Smooth muscle cell (in vitro differentiated cells): ENCODE measurements around the gene DEF6. TPM values are rescaled to one million over a fixed set of nuclear protein-coding genes. Genes with fewer than 3 reads are reported as not detected.
"Not testable (repeated sequence)": the region's sequence is repeated elsewhere in the genome, so short reads cannot be mapped to it uniquely, and the experiment has no call there.

Experiments used
- DNase-seq: peaks from one replicate; lab custom pipeline; 2025; ENCODE audit not compliant: unreplicated experiment; lab: John Stamatoyannopoulos, UW
- H2AFZ ChIP-seq: fragments of 200-600 bp; sonication (generic); 2 replicates; pipeline ENCODE4 v1.6.0; 2016; ENCODE audit warnings: antibody characterized with exemption, low read depth, mild to moderate bottlenecking
- H3F3A ChIP-seq: fragments of 200-600 bp; sonication (generic); 2 replicates; pipeline ENCODE4 v1.6.0; 2017; ENCODE audit warnings: antibody characterized with exemption, low read depth
- H3K27ac ChIP-seq: fragments of 200-600 bp; sonication (generic); 2 replicates; pipeline ENCODE4 v1.5.1; 2016; ENCODE audit warnings: low read depth, mild to moderate bottlenecking
- H3K27me3 ChIP-seq: fragments of 200-600 bp; sonication (generic); 2 replicates; pipeline ENCODE4 v1.6.1; 2016; ENCODE audit warnings: low read depth, mild to moderate bottlenecking
- H3K36me3 ChIP-seq: fragments of 200-600 bp; sonication (generic); 2 replicates; pipeline ENCODE4 v1.5.1; 2016; ENCODE audit warnings: low read depth
- H3K4me1 ChIP-seq: fragments of 200-600 bp; sonication (generic); 2 replicates; pipeline ENCODE4 v1.5.1; 2016; ENCODE audit warnings: low read depth
- H3K4me2 ChIP-seq: fragments of 200-600 bp; sonication (generic); 2 replicates; pipeline ENCODE4 v1.6.0; 2016; ENCODE audit warnings: mild to moderate bottlenecking
- H3K4me3 ChIP-seq: fragments of 200-600 bp; sonication (generic); 2 replicates; pipeline ENCODE4 v1.5.1; 2016; ENCODE audit warnings: mild to moderate bottlenecking
- H3K79me2 ChIP-seq: fragments of 200-600 bp; sonication (generic); 2 replicates; pipeline ENCODE4 v1.6.0; 2016; ENCODE audit warnings: low read depth, mild to moderate bottlenecking
- H3K9ac ChIP-seq: fragments of 200-600 bp; sonication (generic); 2 replicates; pipeline ENCODE4 v1.6.0; 2016; ENCODE audit warnings: low read depth
- H3K9me3 ChIP-seq: fragments of 200-600 bp; sonication (generic); replicated peaks from 2 replicates; pipeline ENCODE4 v1.5.1; 2016; ENCODE audit warnings: low read depth
- H4K20me1 ChIP-seq: fragments of 200-600 bp; sonication (generic); 2 replicates; pipeline ENCODE4 v1.6.0; 2016; ENCODE audit warnings: low read depth
- WGBS: methylation state at CpG from one replicate; pipeline ENCODE4 v1.1.7; 2016; ENCODE audit warnings: low lambda C conversion rate; 5-methylcytosine and 5-hydroxymethylcytosine counted together
- polyA plus RNA-seq: library from polyadenylated mRNA; unstranded; fragments of >200 nt; fragmentation: Nextera tagmentation; extraction: Ambion mirVana; gene quantifications from 2 replicates; pipeline ENCODE4 v1.2.1, GENCODE V29; 2016
- total RNA-seq: library from RNA; depleted of rRNA; stranded (reverse); fragments of >200 nt; gene quantifications from 2 replicates; pipeline ENCODE4 v1.2.3, GENCODE V29; 2014
- TF ChIP-seq, protein P1 (sequence below): fragments of 200-600 bp; sonication (generic); IDR thresholded peaks from 2 replicates; pipeline ENCODE4 v1.5.1; 2017; ENCODE audit warnings: borderline replicate concordance, mild to moderate bottlenecking, antibody characterized with exemption; ENCODE audit not compliant: insufficient read depth, poor library complexity, severe bottlenecking

Gene DEF6
- total and polyA plus RNA-seq, 2 experiments from 2014 or later = 2.8 to 3.6 TPM

DNA sequence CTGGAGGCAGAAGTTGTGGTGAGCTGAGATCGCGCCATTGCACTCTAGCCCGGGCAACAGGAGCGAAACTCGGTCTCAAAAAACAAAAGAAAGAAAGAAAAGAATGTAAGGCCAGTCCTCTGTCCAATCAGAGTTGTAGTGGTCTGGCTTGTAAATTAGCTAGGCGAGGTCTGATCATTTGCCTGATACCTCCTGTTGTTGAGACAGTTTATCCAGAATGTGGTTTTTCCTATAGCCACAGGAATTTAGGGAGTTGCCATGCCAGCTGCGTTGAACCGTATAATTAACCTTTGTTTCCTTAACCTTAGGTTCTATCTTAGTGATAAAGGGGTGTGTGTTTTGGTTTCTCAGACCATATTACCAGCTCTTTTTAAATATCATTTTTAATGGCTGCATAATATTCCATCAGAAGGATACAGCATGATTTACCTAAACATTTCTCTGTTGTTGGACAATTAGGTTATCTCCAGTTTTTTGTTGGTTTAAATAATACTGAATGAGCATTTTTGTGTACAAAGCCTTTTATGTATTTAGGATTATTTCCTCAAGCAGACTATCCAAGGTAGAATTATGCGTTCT, 33.0 kb downstream of the DEF6 start:
- Histone ChIP-seq H3K27me3 (peaks cover 12% of the 10 kb centered on the region), H3K36me3 (no peaks in the 10 kb centered on the region), H4K20me1 (no peaks in the 10 kb centered on the region), H3K27ac (no peak overlapping the region), H2AFZ (no peak overlapping the region), H3F3A (no peaks in the 10 kb centered on the region), H3K9ac (no peak overlapping the region), H3K4me2 (no peak overlapping the region), H3K4me3 (no peak overlapping the region), H3K79me2 (no peaks in the 10 kb centered on the region), H3K9me3 (no peaks in the 10 kb centered on the region), H3K4me1 (no peaks in the 10 kb centered on the region)
- TF ChIP-seq, protein P1, sequence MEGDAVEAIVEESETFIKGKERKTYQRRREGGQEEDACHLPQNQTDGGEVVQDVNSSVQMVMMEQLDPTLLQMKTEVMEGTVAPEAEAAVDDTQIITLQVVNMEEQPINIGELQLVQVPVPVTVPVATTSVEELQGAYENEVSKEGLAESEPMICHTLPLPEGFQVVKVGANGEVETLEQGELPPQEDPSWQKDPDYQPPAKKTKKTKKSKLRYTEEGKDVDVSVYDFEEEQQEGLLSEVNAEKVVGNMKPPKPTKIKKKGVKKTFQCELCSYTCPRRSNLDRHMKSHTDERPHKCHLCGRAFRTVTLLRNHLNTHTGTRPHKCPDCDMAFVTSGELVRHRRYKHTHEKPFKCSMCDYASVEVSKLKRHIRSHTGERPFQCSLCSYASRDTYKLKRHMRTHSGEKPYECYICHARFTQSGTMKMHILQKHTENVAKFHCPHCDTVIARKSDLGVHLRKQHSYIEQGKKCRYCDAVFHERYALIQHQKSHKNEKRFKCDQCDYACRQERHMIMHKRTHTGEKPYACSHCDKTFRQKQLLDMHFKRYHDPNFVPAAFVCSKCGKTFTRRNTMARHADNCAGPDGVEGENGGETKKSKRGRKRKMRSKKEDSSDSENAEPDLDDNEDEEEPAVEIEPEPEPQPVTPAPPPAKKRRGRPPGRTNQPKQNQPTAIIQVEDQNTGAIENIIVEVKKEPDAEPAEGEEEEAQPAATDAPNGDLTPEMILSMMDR = no peak
- no peak for DNase-seq
- WGBS = 73% methylated on average over 9 of the region's 9 CpGs

DNA sequence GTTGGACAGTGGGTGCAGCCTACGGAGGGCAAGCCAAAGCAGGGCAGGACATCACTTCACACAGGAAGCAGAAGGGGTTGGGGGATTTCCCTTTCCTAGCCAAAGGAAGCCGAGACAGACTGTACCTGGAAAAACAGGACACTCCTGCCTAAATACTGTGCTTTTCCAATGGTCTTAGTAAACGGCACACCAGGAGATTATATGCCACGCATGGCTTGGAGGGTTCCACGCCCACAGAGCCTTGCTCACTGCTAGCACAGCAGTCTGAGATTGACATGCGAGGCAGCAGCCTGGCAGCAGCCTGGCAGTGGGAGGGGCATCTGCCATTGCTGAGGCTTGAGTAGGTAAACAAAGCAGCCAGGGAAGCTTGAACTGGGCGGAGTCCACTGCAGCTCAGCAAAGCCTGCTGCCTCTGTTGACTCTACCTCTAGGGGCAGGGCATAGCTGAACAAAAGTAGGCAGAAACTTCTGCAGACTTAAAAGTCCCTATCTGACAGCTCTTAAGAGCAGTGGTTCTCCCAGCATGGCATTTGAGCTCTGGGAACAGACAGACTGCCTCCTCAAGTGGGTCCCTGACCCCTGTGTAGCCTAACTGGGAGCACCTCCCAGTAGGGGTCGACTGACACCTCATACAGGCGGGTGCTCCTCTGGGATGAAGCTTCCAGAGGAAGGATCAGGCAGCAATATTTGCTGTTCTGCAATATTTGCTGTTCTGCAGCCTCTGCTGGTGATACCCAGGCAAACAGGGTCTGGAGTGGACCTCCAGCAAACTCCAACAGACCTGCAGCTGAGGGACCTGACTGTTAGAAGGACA, 34.7 kb downstream of the DEF6 start:
- not testable (repeated sequence) for H3K9me3 ChIP-seq, H2AFZ ChIP-seq, H3K79me2 ChIP-seq, H3K4me2 ChIP-seq, H4K20me1 ChIP-seq, H3K36me3 ChIP-seq, DNase-seq, H3F3A ChIP-seq, H3K4me3 ChIP-seq, H3K4me1 ChIP-seq, H3K9ac ChIP-seq, H3K27ac ChIP-seq
- 82% methylated on average over 9 of the region's 9 CpGs for WGBS
- peaks cover 13% of the 10 kb centered on the region for H3K27me3 ChIP-seq

DNA sequence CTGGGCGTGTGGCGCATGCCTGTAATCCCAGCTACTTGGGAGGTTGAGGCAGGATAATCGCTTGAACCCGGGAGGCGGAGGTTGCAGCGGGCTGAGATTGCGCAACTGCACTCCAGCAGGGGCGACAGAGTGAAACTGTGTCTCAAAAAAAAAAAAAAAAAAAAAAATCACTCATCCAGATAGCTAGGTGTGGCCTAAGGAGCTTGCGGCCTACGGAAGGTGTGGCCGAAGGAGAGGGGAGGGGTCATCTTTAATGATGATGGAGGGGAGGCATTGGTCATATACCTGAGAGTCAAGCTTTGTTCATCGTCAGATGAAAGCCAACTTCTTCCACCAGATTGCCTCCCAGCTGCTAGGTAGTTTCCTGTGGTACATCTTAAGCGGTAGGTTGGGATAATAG, 43.9 kb downstream of the DEF6 start:
- Histone ChIP-seq H3K4me1 (no peaks in the 10 kb centered on the region), H3F3A (no peaks in the 10 kb centered on the region), H3K9me3 (no peaks in the 10 kb centered on the region), H3K4me2 (no peak overlapping the region), H3K79me2 (peaks cover 41% of the 10 kb centered on the region), H3K9ac (no peak overlapping the region), H4K20me1 (peaks cover 36% of the 10 kb centered on the region), H3K4me3 (no peak overlapping the region), H3K27me3 (no peaks in the 10 kb centered on the region), H3K27ac (no peak overlapping the region), H3K36me3 (no peaks in the 10 kb centered on the region), H2AFZ (no peak overlapping the region)
- TF ChIP-seq, protein P1 = no peak
- 83% methylated on average over 13 of the region's 13 CpGs for WGBS
- DNase-seq = no peak

DNA sequence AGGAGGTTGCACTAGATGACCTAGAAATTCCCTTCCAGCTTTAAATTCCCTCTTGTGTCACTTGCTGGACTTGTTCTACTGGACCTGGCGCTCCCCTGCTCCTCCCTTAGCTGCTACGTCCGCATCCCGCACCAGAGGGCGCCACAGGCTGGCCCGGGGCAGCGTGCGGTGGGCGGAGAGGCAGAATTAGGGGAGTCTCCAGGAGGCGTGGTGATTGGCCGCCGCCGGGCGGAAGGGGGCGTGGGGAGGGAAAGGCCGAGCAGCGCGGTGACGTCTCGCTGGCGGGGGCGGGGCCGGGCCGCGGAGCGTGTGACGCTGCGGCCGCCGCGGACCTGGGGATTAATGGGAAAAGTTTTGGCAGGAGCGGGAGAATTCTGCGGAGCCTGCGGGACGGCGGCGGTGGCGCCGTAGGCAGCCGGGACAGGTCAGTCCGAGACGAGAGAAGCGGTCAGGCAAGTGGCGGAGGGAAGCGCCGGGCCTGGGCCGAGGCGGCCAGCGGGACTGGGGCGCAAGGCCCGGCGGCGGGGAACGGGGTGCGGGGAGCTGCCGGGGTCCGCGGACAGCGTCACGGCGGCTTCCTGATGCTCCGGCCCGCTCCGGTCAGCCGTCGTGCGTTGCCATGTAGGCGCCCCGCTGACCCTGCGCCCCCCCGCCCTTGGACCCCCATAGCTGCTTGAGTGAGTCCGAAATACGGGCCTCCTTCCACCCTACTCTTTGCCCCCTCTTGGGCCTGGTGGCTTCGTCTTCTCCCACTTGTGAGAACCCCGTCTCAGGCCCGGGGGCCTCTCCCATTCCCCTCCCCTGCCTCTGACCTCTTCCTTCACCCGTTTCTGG, 44.9 kb downstream of the DEF6 start, which contains the start of gene PPARD:
Gene PPARD, plus strand, starts transcription at position 301 of the 834 bp plus-strand sequence. CDS start 68,530 bp downstream, outside the sequence.
- TF ChIP-seq, protein P1 = peak; percentile 99
- no peaks in the 10 kb centered on the region for H3K9me3 ChIP-seq
- peak within 1 kb of the TSS; percentile 74 for H3K27ac ChIP-seq
- WGBS = under 1% methylated on average over 53 of the region's 77 CpGs
- H3K27me3 ChIP-seq = no peaks in the 10 kb centered on the region
- H3F3A ChIP-seq = no peaks in the 10 kb centered on the region
- no peaks in the 10 kb centered on the region for H3K4me1 ChIP-seq
- H2AFZ ChIP-seq = peak within 1 kb of the TSS; percentile 41
- H3K79me2 ChIP-seq = peaks cover 47% of the 10 kb centered on the region
- peak within 1 kb of the TSS; percentile 96 for H3K9ac ChIP-seq
- peak within 1 kb of the TSS; percentile 86 for H3K4me3 ChIP-seq
- peaks cover 44% of the 10 kb centered on the region for H4K20me1 ChIP-seq
- H3K36me3 ChIP-seq = no peaks in the 10 kb centered on the region
- H3K4me2 ChIP-seq = peak within 1 kb of the TSS; percentile 94
- DNase-seq = peak; percentile 96
